Measurements from ENCODE around the gene TRPM1.

Gene TRPM1

DNA sequence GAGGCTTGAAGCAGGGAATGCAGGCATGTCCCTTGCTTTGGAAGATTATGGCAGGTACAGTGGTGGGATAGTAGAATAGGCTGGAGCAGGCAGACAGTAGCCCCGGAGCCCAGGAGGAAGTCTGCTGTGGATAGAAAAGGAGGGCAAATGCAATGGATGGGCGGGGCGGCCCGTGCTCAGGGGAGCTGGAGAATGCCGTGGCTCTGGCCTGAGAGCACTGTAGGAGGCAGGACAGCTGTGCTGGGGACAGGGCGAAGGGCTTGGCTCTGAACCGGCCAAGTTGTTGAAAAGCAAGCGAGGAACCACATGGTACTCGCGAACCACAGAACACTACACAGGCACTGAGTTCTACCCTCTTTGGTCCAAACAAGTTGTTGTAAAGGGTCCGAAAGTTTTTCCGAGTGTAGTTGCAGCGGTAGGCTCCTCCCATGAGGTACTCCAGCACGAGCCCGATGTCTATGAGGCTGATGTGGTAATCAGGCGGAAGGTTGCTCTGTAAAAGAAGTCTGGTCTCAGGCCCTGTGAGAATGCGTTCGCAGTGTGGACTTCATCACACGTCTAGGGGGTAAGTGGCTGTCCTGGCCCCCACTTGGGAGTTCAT, 54.7 kb downstream of the TRPM1 start:
- DNase-seq: no peak

DNA sequence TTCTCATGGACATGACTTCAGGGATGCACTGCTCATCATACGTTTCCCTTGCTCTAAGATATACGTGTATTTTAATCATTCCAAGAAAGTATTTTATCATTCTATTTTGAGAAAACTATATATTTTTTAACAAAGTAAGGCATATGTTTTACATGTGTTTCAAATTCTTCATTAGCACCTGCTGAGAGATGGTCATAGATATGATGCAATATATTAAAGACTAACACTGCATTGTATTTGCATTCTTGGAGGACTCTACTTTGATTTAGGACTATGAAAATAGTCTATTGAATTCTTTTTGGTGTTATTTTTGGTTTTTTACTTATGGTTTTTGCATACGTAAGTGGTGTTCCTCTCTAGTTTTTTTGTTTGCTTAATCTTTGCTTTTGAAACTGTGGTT, 55.9 kb downstream of the TRPM1 start:
- no peak for DNase-seq

DNA sequence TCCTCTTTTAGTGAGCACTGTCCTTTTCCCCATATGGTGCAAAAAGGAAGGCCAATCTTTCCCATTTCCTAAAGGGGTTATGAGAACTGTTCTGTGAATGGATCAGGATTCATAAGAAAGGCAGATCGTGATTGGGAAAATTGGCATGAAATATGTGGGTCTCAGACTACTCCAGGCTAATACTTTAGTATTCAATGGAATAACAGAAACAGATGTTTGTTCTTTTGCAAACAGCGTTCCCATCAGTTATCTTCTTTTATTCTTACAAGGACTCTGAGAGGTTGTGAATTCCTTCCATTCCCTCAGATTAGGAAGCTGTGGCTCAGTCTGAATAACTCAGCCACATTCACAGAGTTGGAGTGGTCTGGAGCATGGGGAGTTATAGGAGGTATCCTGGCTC, 58.8 kb downstream of the TRPM1 start:
- DNase-seq: no peak

DNA sequence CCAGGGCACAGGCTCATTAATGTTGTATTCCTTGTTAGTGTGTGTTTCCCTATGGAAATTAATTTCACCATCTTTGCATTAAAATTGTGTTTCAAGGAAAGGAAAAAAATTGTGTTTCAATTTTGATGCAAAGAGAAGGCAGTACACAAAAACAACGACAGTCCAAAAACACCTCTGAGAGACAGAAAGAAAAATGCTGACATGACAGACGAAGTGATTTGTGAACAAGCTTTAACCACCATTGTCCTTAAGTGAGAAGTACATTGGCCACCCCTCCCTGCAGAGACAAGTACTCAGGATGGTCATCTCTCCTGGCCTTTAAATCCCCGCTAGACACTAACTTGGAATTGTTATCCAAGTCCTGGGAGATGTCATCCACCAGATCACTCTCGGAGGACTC, 59.9 kb downstream of the TRPM1 start:
- no peak for DNase-seq

DNA sequence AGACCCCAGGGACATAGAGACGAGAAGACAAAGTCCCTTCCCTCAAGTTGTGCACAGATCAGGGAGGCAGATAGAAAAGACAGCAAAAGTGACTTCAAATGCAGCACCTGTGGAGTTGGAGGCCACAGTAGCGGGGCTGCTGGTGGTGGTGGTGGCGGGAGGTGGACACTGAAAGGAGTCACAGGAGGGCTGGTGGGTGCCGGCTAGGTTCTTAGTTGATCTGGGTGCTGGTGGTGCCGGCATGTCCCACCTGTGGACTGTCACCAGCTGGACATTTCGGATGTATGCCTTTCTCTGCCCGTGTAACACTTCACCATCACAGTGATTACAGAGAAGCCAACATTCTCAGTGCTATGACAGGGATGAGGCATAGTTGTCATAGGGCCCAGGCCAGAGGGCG, 60.9 kb downstream of the TRPM1 start:
- DNase-seq: no peak

DNA sequence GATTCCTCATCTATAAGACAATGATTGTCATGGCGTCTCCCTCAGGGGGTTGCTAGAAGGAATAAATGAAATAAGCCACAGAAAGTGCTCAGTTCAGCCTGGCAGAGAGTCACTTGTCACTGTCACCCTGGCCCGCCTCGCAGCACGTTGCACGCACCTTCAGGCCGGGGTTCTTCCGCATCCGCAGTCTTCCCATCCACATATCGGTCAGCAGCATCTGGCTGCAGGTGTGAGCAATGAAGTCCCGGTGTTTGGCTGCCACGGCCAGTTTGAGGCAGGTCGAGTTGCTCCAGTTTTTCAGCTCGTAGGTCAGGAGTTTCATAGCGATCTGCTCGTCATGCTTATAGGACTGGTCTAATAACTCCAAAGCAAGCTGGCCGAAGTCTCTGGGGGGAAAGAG, 61.6 kb downstream of the TRPM1 start:
- no peak for DNase-seq

DNA sequence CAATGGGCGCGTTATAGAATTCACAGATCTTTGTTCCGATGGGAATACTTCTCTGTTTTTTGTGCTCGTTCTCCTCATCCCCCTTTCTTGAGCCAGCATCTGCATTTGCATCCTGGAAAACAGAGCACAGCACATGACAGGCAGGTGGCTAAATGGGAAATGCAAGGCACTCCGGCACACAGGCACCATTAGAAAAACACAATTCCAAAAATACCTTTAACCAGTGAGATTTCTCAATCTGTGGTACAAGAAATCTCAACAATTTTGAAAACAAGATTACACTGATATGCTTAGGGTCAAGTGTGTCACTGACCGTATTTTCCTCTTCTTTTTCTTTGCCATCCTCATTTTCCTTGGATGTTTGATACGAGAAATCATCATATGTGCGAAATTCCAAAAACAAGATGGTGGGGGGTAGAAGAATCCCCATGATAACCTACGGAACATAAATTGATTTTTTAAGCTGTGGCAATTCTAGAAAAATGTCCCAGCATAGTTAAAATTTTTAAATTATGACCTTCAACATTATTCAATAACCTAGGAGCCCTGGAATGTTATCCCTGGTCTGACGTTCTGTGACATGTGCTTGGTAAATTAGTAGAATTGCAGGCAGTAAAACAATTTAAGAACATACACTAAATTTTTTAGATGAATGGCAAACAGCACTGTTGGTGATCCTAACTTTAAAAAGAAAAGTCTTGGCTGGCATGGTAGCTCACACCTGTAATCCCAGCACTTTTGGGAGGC, 63.6 kb downstream of the TRPM1 start:
- DNase-seq: no peak

DNA sequence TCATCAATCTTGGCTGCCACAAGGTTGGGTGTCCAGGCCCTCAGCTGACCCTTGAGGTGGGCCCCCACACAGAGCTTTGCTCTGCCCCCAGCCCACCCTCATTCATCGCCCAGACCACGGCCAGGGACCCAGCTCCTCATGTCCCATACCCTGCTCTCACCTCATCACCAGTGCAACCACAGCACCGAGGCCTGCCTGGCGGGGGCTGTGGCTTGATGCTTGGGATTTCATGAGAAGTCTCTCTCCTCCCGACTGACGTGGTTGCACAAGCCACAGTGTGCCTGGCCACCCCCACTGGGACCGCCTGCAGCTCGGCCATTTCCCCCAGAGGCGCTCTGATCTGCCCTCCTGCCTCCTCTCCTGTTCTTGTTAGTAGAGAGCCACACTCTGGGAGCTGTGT, 64.7 kb downstream of the TRPM1 start:
- DNase-seq: no peak

DNA sequence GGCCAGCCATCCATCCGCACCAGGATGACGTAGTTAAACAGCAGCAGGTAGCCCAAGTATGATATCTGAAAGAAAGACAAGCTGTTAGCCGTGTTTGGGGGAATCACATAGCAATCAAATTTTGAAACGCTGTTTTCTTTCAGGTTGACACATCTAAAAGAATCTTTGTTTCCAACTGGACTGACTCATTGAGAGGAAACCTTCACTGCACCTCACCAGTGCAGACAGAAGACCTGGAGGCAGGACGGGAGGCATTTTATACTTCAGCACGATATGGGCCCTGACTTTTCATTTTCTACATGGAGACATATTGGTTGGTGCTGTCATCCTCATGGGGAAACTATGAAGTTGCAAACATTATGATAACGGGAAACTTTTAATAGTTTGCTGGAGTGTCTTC, 65.9 kb downstream of the TRPM1 start:
- DNase-seq: no peak

DNA sequence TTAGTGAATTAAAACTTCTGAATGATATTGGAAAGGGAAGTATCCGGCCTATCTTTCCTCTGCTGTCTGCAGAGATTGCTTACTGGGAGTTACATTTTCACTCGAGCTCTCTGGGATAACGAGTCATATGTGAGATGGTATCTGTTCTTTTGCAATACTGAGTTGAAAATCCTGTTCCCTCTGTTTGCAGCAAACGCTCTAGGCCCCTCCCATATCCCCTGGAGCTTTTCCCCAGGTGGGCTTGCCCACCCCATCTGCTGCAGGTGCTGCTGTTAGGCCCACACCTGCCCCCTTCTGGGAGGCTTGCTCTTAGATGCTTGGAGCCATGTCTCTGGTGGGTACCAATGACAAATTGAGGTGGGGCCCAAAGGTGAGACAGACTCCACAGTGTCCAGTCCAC, 67.4 kb downstream of the TRPM1 start:
- DNase-seq: no peak

DNA sequence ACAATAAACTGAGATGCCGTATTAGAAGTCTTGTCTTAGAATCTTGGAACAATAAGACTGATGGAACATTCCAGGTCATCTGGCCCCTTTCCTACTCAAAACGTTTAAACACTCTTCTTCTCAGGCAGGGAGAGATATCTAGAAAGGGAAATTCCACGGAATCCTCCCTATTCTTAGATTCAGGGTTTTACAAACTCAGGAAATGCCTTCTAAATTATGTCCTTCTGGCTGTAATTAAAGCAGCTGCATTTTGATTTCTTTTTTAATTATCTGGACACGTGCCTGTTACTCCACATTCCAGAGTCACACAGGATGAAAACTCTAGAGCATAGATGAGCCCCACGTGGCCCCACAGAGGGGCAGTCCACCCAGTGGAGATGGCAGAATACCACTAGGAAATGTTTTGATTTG, 68.6 kb downstream of the TRPM1 start:
- DNase-seq: no peak

DNA sequence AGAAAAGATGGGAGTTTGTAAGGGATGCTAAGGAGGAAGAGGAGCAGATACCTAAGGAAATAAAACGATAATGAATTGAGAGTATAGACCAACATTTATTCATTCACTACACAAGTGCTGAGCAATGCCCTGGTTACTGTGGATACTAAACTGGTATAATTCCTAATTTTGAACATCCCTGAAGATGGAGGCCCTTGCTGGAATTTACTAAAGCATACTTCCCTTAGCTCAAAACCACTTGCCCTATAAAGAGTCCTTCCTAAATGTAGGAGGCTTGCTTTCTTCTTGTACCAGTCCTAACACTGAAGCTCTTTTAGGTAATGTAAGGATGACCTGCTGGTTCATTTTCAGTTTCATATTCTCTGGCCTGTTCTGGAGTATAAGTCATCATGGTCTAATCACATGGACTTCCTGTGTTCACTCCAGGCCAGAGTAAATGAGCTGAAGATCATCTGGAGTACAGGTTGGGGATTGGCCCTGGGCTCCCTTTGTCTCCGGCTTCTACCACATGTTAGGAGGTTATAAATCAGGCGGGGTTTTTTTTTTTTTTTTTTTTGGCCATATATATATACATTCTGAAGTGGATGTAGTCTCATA, 70.0 kb downstream of the TRPM1 start:
- DNase-seq: peak; percentile 24

DNA sequence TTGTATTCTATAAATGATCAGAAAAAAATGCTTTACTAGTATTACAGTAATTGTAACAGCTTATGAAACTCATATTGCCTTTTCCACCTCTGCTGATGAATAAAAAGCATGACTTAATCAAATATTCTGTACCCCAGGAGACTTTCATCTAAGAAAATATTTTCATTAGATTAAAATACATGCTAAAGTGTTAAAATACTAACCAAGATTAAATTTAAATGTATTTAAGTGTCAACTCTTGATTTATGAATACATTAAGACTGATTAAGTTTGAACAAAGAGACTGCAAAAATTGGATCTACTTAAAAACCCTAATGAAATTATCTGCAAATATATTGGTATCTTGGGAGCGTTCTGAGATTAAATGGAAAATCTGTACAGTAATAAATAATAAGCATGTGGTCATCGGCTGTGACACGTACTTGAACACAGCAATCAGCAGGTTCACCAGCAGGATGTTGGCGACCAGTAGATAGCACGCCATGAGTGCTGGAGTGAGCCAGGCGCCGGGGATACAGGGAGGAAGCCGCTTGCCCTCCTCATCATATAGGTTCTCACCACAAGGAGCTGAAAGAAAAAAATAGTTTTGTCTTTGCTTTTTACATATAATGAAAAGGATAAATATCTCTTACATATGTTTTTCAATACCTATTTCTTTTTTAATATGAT, 73.5 kb downstream of the TRPM1 start:
- DNase-seq: no peak

DNA sequence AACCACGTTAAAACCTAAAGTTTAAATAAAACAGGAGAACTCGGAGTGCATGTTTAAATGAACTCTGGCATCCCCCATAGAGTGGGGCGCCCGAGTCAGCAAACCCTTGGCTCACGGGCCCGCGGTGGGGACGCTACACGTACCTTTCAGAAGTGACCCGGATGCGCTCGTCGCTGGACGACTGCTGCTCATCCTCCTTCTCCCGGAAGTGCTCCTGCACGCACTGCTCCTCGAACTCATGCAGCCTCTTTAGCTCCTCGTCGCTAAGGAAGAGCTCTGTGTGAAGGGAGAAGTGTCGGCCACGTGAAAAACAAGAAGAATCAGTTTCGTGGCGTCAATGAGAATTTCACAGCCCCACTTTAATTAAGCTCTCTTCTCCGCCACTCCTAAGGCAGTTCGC, 75.5 kb downstream of the TRPM1 start:
- no peak for DNase-seq

DNA sequence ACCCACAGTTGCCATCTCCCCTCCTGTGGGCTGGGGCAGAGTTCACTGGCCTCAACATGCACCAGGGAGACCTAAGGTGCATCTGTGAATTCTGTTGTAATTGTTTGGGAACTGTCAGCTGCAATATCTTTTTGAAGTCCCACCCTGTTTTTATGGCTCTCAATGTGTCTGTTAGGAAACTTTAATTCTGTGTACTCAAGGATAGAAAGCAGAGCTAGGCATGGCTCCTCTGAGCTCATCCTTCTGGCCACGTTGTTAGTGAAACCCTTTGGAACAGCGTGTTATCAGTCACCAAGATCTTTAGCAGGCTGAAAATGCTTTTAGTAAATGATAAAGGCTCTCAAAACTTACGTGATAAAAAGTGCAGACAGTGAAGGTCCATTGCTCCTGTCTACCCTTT, 76.5 kb downstream of the TRPM1 start:
- no peak for DNase-seq

DNA sequence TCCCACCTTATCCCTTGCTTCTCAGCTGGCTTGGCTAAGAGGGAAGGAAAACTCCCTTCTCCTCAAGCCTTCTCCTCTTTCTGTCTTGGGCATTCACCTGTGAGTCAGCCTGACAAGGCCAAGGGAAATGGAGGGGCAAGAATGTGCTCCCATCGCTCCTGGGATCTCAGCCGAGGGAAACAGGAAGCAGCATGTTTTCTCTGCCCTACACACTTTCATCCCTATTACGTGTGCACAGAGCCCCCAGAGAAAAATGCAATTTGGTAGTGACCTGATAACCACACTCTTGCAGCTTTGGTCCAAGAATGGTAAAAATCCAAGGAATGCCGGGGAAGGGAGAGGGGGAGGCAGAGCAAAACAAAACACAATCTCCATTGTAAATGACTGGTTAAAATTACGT, 77.2 kb downstream of the TRPM1 start:
- DNase-seq: no peak

DNA sequence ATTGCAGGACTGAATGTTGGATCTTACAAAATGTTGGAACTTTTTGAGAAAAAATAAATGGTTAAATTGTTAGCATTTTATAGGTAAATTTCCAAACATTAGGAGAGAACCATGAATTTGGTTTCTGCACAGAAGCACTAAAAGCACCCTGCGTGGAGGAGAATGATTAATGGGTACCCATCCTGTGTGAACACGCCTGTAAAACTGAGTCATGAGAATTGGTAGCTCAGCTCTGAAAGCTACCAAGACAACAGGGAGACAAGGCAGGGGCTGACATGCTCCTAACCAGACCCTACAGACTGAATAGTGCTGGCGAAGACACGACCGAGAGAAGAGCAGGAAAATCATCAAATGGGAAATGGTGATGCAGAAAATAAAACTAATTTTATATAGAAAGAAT, 77.7 kb downstream of the TRPM1 start:
- DNase-seq: no peak

DNA sequence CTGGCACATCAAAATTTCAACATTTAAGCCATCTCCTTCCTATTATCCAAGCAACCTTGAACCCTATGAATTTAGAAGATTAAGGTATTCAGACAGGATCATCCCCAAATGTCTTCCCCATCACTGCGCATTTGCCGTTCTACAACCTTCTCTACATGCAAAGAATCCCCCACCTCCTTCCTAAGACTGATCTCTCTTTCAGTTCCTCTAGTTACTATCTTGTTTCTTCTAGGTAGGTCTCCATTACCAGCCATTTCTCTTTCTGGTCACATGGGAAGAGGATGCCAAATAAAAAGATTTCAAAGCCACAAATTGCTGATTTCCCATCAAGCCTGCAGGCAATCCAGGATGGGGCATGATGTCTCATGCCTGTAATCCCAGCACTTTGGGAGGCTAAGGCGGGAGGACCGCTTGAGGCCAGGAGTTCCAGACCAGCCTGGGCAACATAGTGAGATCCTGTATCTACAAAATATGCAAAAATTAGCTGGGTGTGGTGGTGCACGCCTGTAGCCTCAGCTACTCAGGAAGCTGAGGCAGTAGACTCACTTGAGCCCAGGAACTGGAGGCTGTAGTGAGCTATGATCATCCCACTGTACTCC, 80.4 kb downstream of the TRPM1 start:
- DNase-seq: no peak

DNA sequence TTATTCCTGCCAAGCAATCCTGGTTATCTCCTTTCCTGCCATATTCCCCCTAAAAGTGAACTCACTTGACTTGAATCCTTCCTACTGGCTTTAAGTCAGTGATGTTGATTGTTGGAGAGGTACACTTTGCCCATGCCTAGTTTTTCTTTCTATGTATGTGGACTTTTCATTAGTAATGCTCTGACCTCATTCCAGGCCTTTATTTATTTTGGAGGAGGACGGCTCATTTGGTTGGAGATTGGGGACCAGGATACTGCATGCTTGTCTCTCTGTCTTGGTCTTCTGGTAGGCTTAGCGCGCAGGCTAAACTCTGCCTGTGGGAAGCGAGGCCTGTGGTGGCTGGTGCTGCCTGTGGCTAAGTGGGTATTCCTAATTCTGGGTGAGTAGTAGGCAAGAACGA, 81.0 kb downstream of the TRPM1 start:
- DNase-seq: no peak

DNA sequence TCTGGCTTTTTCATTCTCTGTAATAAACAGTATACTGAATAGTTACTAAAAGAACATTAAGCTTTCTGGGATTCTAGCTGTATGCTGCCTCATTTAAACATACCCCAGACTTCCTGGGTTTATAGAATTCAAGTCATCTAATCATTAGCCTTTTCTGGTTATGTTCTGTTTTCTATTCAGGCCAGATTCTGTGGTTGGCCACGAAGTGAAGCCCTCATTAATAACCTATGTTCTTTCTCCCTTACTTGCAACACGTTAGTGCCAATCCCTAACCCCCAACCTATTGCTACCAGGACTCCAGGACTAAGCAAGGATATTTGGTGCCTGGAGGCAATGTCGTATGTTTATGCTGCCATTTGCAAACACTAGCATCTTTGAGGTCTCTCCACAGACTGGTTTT, 81.5 kb downstream of the TRPM1 start:
- no peak for DNase-seq

DNA sequence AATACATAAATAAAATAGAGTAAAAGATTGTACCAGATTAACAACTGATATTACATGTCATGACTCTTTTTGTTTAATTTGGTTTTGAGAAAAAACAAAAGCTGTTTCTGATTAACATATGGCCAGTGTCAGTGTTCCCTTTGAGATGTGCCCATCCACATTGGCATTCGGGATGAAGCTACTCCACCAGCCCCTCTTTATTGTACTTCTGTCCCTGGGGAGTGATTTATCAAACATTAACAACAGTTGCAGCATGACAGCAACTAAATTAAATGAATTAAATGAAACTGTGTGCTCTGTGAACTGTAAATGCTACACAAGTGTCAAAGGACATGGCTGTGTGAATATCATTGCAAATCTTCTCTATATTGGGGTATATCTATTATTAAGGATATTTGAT, 84.2 kb downstream of the TRPM1 start:
- DNase-seq: no peak

DNA sequence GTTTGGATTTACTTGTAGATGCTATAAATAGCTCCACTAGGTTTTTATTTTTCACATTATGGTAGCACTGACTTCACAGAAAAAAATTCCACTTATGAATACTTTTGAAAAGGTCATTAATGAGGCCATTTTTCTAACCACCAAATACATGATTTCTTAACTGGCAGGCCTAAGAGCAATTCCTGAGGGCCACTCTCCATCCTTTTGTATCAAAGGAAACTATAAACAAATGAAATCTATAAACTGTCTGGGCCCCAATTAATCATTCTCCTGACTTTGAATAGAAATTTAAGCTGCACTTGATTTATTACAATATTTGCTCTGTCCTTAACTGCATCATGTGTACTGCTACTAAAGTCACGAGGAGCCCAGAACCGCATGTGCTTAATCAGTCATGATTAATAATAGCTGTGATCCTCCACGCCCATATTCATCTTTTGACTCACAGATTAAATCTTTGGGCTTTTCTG, 85.0 kb downstream of the TRPM1 start:
- no peak for DNase-seq

DNA sequence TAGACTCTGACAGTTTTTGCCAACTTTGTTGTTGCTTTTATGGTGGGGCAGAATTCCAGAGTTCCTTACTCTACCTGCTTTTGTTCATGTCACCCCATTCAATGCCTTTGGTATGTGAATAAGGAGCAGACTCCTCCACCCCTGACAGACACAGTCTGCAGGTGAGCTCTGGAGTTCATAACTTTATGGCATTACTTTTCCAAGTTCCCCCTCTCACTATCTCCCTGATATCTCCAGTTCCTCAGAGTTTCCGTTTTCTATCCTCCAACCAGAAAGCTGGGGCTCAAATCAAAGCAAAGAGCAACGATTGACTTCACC, 87.0 kb downstream of the TRPM1 start:
- DNase-seq: no peak

All from MV-4-11 (cell line).